Measurements from ENCODE around the gene BAG1. TPM values are rescaled to one million over a fixed set of nuclear protein-coding genes. Genes with fewer than 3 reads are reported as not detected.

BAG1 gene
- total RNA-seq, 2 donors from 2014 or later, result 159 to 163 TPM

DNA sequence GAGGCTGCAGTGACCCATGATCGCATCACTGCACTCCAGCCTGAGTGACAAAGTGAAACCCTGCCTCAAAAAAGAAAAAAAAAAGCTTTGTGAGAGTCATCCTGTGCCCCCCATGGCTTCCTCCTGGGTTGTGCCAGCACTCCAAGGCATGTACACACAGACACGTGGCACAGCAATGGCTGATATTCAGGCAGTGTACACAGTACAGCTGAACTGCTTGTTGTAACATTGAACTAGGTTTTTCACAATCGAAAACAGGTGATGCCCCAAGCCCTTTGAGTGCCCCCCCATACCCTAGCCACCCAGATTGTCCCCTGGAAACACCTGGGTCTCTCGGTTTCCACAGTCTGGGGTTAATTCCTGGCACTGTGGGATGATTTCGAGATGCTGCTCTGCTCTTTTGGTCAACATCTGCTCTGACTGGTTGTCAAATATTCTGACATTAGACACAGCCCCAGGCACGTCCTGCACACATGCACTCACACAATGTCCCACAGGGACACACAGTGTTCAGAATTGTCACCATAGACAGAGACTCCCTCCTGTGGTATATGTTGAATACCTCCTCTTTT is 15.3 kb downstream of the BAG1 start:
- DNase-seq, result no peak
- peak; percentile 11 for ATAC-seq
- intact Hi-C loops (cut with DNase I, micrococcal nuclease), result no loop called here

DNA sequence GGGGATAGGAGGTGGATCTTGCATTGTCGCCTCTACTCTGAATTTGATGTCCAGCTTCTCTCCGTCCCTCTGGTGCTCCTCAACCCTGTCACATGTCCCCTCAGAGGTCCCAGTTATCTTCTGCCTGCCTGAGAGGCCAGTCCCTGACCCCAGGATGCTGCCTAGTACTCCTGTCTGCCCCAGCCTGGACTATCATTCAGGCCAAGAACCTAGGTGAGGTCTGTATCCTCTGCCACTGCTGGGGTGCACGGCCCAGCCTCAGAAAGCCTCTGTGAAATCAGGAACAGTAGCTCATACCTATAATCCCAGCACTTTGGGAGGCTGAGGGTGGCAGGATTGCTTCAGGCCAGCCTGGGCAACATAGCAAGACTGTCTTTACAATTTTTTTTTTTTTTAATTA is 15.9 kb downstream of the BAG1 start:
- no peak for ATAC-seq
- intact Hi-C loops (cut with DNase I, micrococcal nuclease), result no loop called here
- DNase-seq, result no peak

DNA sequence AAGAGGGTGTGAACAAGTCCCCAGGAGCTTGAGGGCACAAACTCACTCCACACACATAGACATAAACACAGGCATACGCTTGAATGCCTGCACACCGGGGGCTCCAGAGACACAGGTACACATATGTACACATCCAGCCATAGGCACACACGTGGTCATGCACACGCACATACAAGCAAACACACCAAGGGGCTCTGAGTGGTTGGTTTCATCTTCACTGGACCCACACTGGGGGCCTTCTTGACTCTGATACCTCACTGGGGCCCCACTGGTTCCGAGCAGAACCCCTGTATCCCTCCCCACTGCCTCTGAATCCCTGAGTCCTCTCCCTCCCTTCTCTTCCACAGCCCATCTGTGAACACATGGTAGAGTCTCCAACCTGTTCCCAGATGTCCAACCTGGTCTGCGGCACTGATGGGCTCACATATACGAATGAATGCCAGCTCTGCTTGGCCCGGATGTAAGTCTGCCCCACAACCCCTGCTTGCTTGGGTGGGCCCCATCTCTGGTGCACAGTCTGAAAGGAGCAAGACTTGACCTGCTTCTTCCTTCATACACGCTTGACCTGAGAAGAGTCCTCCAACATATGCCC is 18.1 kb downstream of the BAG1 start:
- DNase-seq, result no peak
- intact Hi-C loops (cut with DNase I, micrococcal nuclease), result no loop called here
- ATAC-seq, result no peak

DNA sequence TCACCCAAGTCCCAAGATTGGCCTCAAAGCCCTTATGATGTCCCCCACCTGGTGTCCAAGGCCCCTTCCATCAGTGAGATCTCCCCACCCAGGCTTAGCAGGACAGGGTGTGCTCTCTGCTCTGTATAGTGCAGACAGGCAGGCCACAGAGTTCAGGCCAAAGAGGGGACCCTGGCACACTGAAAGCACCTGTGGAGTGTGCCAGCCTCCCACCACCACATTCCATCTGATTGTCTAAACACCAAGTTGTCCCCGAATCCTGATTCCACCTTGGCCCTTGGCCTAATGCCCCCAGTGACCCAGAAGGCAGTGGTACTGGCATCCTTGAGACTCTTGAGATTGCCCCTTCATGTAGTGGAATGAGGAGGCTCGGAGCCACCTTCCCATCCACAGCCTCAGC is 19.2 kb downstream of the BAG1 start:
- intact Hi-C loops (cut with DNase I, micrococcal nuclease), result no loop called here
- ATAC-seq (no peak), DNase-seq (no peak)

DNA sequence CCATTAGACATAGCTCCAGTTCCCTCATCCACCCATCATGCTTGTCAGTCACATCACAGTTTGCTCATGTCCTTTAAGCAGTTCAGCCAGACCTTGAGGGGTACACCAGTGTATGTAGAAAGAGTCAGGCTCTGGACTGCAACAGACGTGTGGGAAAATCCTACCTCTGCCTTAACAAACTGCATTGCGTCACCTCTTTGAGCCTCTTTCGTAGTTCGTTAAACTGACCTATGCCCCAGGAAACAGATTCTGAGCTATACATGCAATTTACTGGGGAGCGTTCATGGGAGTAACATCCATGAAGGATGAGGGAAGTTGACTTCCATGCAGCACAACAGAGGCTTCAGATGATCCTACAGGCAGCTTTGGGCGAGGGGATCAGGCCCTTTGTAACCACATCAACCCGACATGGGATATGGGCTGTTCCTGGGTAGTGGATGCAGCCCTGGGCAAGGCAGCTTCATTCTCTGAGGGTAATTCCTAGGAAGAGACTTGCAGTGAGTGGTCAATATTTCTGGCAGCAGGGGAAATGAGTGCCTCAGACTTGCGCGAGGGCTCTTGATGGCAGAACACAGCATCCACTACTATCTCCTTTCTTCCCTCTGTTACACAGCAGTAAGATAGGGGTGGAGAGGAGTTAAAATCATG is 20.2 kb downstream of the BAG1 start:
- peak; percentile 74 for ATAC-seq
- intact Hi-C loops (cut with DNase I, micrococcal nuclease), result no loop called here
- DNase-seq, result no peak

DNA sequence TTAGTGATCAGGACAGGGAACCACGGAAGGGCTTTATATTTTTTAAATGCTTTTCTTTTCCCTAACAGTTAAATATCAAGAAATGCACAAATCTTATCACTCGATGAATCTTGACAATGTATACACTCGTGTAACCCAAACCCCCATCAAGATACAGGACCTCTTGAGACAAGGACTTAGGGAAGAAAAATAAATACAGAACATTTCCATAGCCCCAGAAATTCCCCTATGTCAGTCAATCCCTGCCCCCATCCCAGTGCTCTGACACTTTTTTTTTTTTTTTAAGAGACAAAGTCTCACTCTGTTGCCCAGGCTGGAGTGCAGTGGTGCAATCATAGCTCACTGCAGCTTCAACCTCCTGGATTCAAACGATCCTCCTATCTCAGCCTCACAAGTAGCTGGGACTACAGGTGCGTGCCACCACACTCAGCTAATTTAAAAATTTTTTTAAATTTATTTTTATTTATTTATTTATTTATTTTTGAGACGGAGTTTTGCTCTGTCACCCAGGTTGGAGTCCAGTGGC is 21.8 kb downstream of the BAG1 start:
- ATAC-seq (no peak), DNase-seq (no peak)
- intact Hi-C loops (cut with DNase I, micrococcal nuclease), result no loop called here

DNA sequence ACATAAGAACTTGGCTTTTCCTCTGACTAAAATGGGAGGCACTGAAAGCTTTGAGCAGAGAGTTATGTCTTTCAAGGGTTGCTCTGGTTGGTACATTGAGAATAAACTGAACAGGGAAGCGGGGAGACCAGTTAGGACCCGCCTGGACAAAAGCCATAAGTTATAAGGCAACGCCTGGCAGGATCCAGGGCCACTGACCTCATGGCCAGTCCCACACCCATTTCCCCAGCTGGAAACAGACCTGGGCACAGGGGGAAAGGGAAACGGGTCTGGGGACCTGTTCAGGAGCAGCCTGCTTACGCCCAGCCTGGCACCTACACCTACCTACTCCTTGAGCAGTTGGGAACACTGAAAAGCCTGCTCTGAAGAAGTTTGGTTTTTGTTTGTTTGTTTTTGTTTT is 23.2 kb downstream of the BAG1 start:
- intact Hi-C loops (cut with DNase I, micrococcal nuclease), result no loop called here
- DNase-seq, result peak in 1 of 2 donors; percentile 39
- ATAC-seq, result peak; percentile 74

DNA sequence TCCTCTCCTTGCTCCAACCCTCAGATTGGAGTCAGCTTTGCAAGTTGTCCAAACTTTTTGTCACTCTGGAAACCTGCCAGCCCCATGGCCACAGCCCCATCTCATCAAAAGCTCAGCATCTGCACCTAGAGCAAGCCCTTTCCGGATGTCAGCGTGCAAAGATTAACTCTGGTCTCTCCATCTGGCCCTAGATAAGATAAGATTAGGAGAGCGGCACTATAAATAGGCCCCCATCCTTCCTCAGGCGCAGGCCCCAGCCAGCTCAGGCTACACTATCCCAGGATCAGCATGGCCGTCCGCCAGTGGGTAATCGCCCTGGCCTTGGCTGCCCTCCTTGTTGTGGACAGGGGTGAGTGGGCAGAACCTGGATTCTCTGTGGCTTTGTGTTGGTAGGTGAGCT is 24.6 kb downstream of the BAG1 start, which contains the start of gene SPINK4:
Gene SPINK4, plus strand, starts transcription at position 247 of the 400 bp plus-strand sequence. Its CDS starts 42 bp downstream, at position 289.
- intact Hi-C loops (cut with DNase I, micrococcal nuclease), result no loop called here
- DNase-seq (no peak), ATAC-seq (peak; percentile 36)

DNA sequence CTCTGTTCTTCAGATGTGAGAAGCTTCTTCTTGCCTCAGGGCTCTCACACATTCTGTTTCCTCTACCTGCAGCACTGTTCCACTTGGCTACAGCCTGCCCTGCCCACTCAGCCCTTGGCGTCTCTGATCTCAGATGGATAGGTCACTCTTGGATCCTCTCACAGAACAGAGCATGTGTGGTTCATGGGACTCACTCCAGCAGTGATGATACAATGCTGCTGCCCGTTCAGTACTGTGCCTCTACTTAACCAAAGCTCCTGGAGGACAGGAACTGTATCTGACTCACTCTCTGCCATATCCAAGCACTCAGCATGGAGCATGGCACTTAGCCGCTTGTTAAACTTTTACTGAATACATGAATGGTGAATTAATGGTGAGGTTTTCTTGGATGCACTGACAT is 27.9 kb downstream of the BAG1 start:
- no peak for ATAC-seq
- no peak for DNase-seq
- intact Hi-C loops (cut with DNase I, micrococcal nuclease), result no loop called here

DNA sequence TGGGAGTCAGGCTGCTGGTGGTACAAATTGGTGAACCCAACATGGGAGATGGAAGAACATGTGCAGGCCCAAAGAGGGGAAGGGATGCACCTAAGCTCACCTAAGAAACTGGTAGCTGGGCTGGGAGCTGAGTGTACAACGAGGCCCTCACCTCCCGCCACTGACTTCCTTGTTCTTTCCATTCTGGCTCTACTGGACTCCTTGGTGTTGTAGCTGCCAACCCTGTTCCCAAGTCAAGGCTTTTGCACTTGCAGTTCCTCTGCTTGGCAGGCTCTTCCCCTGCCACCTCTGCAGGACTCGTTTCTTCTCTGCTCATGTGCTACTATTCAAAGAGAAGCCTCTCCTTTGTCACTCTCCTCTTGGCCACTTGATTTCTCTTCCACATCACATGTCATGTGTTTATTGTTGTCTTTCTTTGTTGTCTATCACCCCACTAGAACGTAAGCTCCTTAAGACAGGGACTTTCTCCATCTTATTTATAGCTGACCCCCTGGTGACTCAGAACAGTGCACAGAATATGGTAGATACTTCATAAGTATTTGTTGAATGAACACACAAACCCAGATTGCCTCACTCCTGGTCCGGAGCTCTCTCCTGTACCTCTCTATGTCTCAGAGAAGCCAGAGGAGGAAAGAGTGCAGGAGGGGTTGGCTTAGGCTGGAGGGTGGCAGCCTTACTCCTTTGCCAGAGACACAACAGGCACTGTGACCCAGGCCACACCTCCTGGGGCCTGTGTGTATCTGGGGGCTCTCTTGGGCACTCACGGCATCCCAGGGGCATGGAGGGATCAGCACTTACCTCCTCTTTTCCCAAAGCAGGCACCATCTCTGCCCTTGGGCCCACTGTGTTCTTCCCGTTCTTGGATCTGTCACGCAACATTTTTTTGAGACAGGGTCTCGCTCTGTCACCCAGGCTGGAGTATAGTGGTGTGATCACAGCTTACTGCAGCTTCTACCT is 29.7 kb downstream of the BAG1 start:
- DNase-seq, result peak in 1 of 2 donors; percentile 33
- ATAC-seq, result peak; percentile 32
- intact Hi-C loops (cut with DNase I, micrococcal nuclease), result no loop called here

DNA sequence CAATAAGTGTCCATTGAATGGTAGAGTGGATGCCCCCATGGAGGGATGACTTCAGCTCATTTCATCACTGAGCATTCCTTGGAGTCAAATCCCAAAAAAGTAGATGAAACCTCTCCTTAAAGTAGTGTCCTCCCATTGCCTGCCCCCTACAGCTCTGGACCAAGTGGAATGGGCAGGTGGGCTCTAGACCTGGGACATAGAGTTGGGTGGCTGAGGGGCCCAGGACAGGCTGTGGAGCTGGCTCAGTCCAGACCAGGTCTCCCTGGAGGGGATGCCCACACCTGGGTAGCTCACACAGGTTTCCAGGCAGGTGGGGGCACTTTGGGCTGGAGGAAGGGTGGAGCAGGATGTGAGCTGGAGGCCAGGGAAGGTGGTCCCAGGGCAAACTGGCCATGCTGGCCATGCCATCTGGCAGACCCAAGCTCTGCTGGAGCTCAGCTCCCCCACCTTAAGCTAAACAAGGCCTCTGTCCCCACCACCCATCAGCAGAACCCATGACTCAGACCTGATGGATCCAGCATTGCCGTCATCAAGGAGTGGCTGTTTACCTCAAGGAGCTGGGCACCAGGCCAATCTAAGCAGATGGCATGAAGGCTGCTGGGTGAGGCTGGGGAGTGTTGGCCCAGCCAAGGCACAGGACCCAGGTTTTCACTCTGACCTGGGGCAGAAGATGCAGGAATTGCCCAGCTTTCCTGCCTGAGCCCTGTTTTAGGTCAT is 30.7 kb downstream of the BAG1 start:
- ATAC-seq (peak; percentile 84), DNase-seq (peak; percentile 94 to 96)
- intact Hi-C loops (cut with DNase I, micrococcal nuclease), result no loop called here

DNA sequence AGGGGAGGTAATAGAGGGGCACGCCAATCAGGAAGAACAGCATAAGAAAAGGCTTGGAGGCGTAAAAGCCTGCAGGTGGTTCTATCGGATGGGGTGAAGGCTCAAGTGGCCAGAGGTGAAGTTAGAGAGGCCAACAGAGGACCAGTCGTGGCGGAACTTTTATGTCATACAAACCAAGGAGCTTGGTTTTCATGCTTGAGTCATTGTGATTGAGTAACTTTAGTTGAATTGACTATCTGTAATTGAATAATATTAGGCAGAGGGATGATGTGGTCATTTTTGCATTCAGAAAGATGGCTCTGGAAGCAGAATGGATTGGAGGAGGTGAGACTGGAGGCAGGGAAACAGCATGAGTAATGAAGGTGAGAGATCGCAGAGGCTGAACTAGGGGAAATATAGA is 31.7 kb downstream of the BAG1 start:
- intact Hi-C loops (cut with DNase I, micrococcal nuclease), result no loop called here
- DNase-seq (no peak), ATAC-seq (no peak)

DNA sequence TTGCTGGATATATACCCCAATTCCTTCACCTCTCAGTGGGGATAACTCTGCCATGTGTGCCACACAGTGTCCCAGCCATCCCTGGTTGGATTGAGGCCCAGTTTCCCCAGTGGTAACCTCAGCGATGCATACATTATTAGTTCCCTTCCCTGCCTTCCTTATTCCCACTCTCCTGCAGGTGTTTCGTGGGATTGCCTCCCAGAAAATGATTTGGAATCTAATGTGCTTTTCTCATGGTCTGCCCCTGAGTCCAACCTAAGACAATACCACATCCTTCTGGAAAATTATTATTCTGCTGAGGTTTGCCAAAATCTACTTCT is 32.9 kb downstream of the BAG1 start:
- intact Hi-C loops (cut with DNase I, micrococcal nuclease), result no loop called here
- ATAC-seq (no peak), DNase-seq (no peak)

DNA sequence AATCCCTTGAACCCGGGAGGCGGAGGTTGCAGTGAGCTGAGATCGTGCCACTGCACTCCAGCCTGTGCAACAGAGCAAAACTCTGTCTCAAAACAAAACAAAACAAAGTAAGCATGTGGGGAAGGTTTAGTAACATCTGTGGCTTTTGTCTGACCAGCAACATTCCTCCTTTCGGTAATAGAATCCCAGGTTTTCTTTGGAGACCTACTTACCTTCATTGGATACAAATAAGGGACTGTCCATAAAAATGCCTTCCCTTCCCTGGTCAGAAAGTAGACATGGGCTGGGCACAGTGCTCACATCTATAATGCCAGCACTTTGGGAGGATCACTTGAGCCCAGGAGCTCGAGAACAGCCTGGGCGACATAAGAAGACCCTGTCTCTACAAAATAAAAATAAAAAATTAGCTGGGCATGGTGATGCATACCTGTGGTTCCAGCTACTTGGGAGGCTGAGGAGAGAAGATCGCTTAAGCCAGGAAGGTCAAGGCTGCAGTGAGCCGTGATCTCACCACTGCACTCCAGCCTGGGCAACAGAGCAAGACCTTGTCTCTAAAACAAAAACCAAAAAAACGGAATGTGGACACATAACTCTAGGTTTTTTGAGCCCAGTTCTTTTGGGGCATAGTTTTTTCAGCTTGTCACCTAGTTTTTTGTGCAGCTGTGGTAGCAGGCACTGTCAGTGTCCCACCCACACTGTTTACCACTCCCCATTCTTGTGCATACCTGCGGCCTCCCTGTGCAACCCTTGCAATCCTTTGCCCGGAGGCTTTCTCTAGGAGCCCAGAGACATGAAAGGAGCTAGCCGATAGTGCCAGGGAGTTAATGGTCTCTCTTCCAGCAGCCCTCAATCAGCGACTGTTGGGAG is 33.5 kb downstream of the BAG1 start:
- no peak for ATAC-seq

DNA sequence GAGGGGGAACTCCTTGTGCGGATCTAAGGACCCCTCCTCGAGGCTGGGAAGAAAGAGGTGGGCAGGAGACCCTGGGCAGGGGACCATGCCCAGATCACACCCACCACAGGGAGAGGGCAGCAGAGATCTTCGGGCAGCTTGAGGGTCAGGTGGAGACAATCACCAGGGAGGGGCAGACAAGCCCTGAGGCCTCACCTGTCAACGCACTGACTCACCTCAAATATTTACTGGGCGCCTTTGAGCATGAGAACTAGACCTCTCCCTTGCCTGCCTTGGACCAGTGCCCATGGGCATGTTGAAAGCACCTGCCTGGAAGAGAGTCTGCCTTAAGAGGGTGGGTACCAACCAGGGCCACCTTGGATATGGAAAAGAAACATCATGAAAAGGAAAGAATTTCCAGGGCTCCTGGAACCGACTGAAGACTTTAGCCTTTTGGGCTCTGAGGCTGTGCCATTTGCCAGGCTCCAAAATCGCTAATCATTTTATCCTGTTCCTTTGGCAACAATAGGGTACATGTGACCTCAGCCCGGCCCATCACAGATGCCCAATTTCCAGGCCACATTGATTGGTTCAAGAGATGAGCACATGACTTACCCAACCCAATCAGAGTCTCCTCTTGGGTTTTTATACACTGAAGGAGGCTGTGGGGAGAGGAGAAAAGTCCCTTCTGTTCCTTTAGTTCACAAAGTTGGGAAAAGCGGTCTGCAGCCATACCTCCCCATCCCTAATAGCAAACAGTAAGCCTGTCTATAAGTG is 35.0 kb downstream of the BAG1 start:
- intact Hi-C loops (cut with DNase I, micrococcal nuclease), result no loop called here
- ATAC-seq, result peak; percentile 81
- peak; percentile 93 to 97 for DNase-seq

More for the DNA sequence above, 33.5 kb downstream of the BAG1 start:
- DNase-seq, result no peak
- intact Hi-C loops (cut with DNase I, micrococcal nuclease), result no loop called here

DNA sequence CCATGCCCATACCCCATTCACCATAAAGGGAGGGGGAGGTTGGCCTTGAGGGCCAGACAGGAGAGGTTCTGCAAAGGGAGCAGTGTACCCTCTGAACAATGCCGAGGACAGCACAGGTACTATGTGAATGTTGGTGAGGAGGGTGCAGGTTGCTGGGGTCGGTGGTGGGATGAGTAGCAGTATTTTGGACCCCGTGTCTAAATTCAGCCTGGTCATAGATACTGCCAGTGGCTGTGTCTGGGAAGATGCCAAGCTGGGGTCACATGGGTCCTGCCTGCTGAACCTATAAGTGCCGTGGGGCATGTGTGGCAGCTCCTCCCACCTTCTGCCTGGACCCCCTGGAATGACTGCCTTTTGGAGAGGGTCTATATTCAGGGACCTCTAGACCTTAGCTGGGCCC is 35.9 kb downstream of the BAG1 start:
- intact Hi-C loops (cut with DNase I, micrococcal nuclease), result no loop called here
- ATAC-seq, result no peak
- DNase-seq, result no peak

DNA sequence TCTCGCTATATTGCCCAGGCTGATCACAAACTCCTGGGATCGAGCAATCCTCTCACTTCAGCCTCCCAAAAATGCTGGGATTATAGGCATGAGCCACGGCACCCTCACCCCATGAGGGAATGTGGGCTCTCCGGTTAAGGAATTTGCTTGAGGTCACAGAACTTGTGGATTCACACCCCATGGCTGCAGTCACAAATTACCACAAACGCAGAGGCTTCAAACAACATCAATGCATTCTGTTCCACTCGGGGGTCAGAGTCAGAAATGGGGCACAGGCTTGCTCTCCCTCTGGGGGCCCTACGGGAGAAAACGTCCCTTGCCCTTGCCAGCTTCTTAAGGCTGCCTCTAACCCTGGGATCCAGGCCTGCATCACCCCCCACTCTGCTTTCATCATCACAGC is 36.8 kb downstream of the BAG1 start:
- DNase-seq (no peak), ATAC-seq (no peak)
- intact Hi-C loops (cut with DNase I, micrococcal nuclease), result no loop called here
